Adrenal gland (tissue), 12 donors: ENCODE measurements around the gene GYS2. TPM values are rescaled to one million over a fixed set of nuclear protein-coding genes. Genes with fewer than 3 reads are reported as not detected.

Source experiments
- DNase-seq, 7 donors: peaks; one replicate each; pipeline ENCODE4 v3.0.0-alpha.2; 2019 to 2020
- H3K27ac ChIP-seq, 5 donors: fragments of 200-600 bp; sonication (generic) in 4 of 5; 1 replicate in 3 of 5; 2 replicates in 2 of 5; pipeline versions ENCODE4 v1.5.1 to v1.8.0; 2016 to 2020; ENCODE audit warnings: mild to moderate bottlenecking in 1 of 5
- H3K27me3 ChIP-seq: fragments of 200-600 bp; 2 replicates; pipeline ENCODE4 v1.8.0; 2021
- H3K36me3 ChIP-seq, 2 donors: fragments of 200-600 bp; replicated peaks in 1 of 2; 1 replicate in 1 of 2; 2 replicates in 1 of 2; pipeline versions ENCODE4 v1.5.1 to v1.8.0; 2018 to 2022
- H3K4me1 ChIP-seq, 2 donors: fragments of 200-600 bp; replicated peaks in 1 of 2; 1 replicate in 1 of 2; 2 replicates in 1 of 2; pipeline versions ENCODE4 v1.5.1 to v1.8.0; 2018 to 2021
- H3K4me3 ChIP-seq, 4 donors: fragments of 200-600 bp; sonication (generic) in 3 of 4; one replicate each; pipeline ENCODE4 v1.5.1; 2016 to 2018
- H3K9me3 ChIP-seq, 3 donors: fragments of 200-600 bp; sonication (generic) in 1 of 3; replicated peaks in 1 of 3; 1 replicate in 2 of 3; 2 replicates in 1 of 3; pipeline versions ENCODE4 v1.5.1 to v1.8.0; 2016 to 2021
- POLR2A ChIP-seq, 2 donors: fragments of 450-650 bp; IDR thresholded peaks; one replicate each; pipeline ENCODE4 v1.6.1; 2017; ENCODE audit warnings: antibody characterized with exemption in 2 of 2, mild to moderate bottlenecking in 2 of 2, moderate library complexity in 1 of 2
- WGBS, 4 donors: extraction: QIAGEN DNeasy Blood & Tissue Kit in 2 of 4; methylation state at CpG; one replicate each; pipeline versions ENCODE4 v1.1.5 to v1.1.7; 2013 to 2017; 5-methylcytosine and 5-hydroxymethylcytosine counted together
- intact Hi-C, 2 donors: fragments of 100-400 bp; cut with DNase I; formaldehyde crosslinking; loops; one replicate each; pipeline versions ENCODE4 v1.14.1 to v1.15.0; 2022 to 2023
- polyA plus RNA-seq, 3 donors: library from polyadenylated mRNA; stranded (reverse); fragments of 200-250 nt in 2 of 3; fragments of 350-450 nt in 1 of 3; fragmentation: Illumina TruSeq in 1 of 3; extraction: RNeasy Lipid Tissue Mini Kit (QIAGEN cat#74804) in 1 of 3; gene quantifications; one replicate each; pipeline ENCODE4 v1.2.3, GENCODE V29; 2013 to 2014
- total RNA-seq, 9 donors: library from RNA; depleted of rRNA in 4 of 9; stranded (reverse); fragments of >200 nt in 4 of 9; fragments of 120-200 nt in 1 of 9; fragmentation: NEBNext Ultra II Directional in 1 of 9; extraction: Animal tissue kit (Norgen Biotek cat#: 25700) in 1 of 9; gene quantifications; one replicate each; pipeline versions ENCODE4 v1.1.0 to v1.2.4, GENCODE V29; 2013 to 2023
- TF ChIP-seq, protein P1 (sequence below), 6 experiments: fragments of 450-650 bp in 4 of 6; fragments of 200-600 bp in 2 of 6; sonication (generic) in 1 of 6; IDR thresholded peaks; 1 replicate in 5 of 6; 2 replicates in 1 of 6; pipeline versions ENCODE4 v1.5.1 to v1.8.0; 2016 to 2021; ENCODE audit warnings: antibody characterized with exemption in 6 of 6, mild to moderate bottlenecking in 2 of 6, moderate library complexity in 1 of 6
- donor health status: healthy with polysubstance abuse.
- donor health status: Bipolar disorder and iron deficiency.
- donor health status: DM: yes; HTN: yes; CAD: no.
- donor health status: DM: no; HTN: no; CAD: no.
- donor health status: DM: no; HTN: no; CAD: no.
- donor health status: DM: yes; HTN: yes; CAD: no.

The GYS2 gene
- total and polyA plus RNA-seq, 12 donors = 0.05 to 0.23 (median 0.07) TPM; not detected in 7

DNA sequence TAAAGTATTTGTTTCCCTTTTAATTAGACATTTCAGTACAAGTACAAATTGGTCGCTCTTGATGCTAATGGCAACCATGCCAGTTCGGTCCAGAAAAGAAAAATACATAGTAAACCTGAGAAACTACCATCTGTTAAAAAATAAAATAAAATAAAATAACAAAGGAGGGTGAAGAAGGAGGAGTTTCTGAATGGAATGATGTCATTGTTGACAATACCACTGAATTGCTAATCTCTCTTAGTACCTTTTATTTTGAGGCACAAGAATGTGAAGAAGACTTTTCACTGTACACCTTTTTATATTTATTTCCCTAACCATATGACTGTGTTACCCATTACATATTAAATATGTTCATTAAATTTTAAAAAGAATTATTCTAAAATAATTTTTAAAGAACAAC lies 59.1 kb downstream of the GYS2 start:
- no peaks in the 10 kb centered on the region for H3K36me3 ChIP-seq
- no peaks in the 10 kb centered on the region for H3K9me3 ChIP-seq
- WGBS, 4 donors = 79 to 87% (median 83%) methylated on average over 2 of the region's 2 CpGs
- DNase-seq = no peak
- intact Hi-C loops = no loop called here
- H3K4me3 ChIP-seq = no peak overlapping the region
- no peak overlapping the region for H3K27ac ChIP-seq
- no peaks in the 10 kb centered on the region for H3K27me3 ChIP-seq
- no peaks in the 10 kb centered on the region for H3K4me1 ChIP-seq
- no peak for TF ChIP-seq POLR2A (IDR thresholded peaks at IDR 0.05)
- TF ChIP-seq, protein P1, sequence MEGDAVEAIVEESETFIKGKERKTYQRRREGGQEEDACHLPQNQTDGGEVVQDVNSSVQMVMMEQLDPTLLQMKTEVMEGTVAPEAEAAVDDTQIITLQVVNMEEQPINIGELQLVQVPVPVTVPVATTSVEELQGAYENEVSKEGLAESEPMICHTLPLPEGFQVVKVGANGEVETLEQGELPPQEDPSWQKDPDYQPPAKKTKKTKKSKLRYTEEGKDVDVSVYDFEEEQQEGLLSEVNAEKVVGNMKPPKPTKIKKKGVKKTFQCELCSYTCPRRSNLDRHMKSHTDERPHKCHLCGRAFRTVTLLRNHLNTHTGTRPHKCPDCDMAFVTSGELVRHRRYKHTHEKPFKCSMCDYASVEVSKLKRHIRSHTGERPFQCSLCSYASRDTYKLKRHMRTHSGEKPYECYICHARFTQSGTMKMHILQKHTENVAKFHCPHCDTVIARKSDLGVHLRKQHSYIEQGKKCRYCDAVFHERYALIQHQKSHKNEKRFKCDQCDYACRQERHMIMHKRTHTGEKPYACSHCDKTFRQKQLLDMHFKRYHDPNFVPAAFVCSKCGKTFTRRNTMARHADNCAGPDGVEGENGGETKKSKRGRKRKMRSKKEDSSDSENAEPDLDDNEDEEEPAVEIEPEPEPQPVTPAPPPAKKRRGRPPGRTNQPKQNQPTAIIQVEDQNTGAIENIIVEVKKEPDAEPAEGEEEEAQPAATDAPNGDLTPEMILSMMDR (IDR thresholded peaks at IDR 0.05) = no peak

GRCh38 chr12:21543151-21543550 lies 61.5 kb downstream of the GYS2 start:
- H3K27ac ChIP-seq = no peak overlapping the region
- TF ChIP-seq, protein P1 (IDR thresholded peaks at IDR 0.05) = no peak
- no peak for TF ChIP-seq POLR2A (IDR thresholded peaks at IDR 0.05)

GRCh38 chr12:21542403-21542802 lies 62.2 kb downstream of the GYS2 start:
- no peak for DNase-seq
- Histone ChIP-seq H3K36me3 (no peaks in the 10 kb centered on the region), H3K27me3 (no peaks in the 10 kb centered on the region), H3K4me1 (no peaks in the 10 kb centered on the region), H3K27ac (no peak overlapping the region), H3K4me3 (no peak overlapping the region), H3K9me3 (no peaks in the 10 kb centered on the region)
- WGBS, 4 donors = 59 to 86% (median 65%) methylated on average over 5 of the region's 5 CpGs
- intact Hi-C loops = no loop called here
- TF ChIP-seq, protein P1 (IDR thresholded peaks at IDR 0.05) = no peak
- TF ChIP-seq POLR2A (IDR thresholded peaks at IDR 0.05) = no peak

More at GRCh38 chr12:21543151-21543550, 61.5 kb downstream of the GYS2 start:
- H3K4me1 ChIP-seq = no peaks in the 10 kb centered on the region
- H3K36me3 ChIP-seq = no peaks in the 10 kb centered on the region
- intact Hi-C loops = no loop called here
- H3K27me3 ChIP-seq = no peaks in the 10 kb centered on the region
- H3K9me3 ChIP-seq = no peaks in the 10 kb centered on the region
- no peak overlapping the region for H3K4me3 ChIP-seq
- no peak for DNase-seq

DNA sequence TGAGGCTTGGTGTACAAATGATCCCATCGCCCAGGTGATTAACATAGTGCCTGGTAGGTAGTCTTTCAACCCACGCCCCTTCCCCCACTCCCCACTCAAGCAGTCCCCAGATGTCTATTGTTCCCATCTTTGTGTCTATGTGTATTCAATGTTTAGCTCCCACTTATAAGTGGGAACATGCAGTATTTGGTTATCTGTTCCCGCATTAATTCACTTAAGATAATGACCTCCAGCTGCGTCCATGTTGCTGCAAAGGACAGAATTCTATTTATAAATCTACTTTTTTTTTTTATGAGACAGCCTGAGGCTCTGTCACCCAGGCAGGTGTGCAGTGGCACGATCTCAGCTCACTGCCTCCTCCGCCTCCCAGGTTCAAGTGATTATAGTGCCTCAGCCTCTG lies 62.9 kb downstream of the GYS2 start:
- intact Hi-C loops = no loop called here
- Histone ChIP-seq H3K4me3 (no peak overlapping the region), H3K9me3 (no peaks in the 10 kb centered on the region), H3K36me3 (no peaks in the 10 kb centered on the region), H3K27ac (no peak overlapping the region), H3K27me3 (no peaks in the 10 kb centered on the region), H3K4me1 (no peaks in the 10 kb centered on the region)
- 70 to 84% (median 81%) methylated on average over 6 of the region's 6 CpGs for WGBS, 4 donors
- no peak for DNase-seq
- TF ChIP-seq POLR2A (IDR thresholded peaks at IDR 0.05) = no peak

- Histone ChIP-seq H3K4me1 (no peaks in the 10 kb centered on the region), H3K27me3 (no peaks in the 10 kb centered on the region), H3K4me3 (no peak overlapping the region), H3K27ac (no peak overlapping the region), H3K9me3 (no peaks in the 10 kb centered on the region), H3K36me3 (no peaks in the 10 kb centered on the region)
- intact Hi-C loops = loop anchor here in 1 of 2 donors (5.0 kb wide), 1 partner anchor 212 kb away; no protein-coding TSS in a partner anchor
- no peak for DNase-seq
- no peak for TF ChIP-seq POLR2A (IDR thresholded peaks at IDR 0.05)
- TF ChIP-seq, protein P1 (IDR thresholded peaks at IDR 0.05) = no peak
Observed at GRCh38 chr12:21539797-21540196, 64.8 kb downstream of the GYS2 start.
